NCI-H146 treated with DMSO at 0.1 percent for 48 hours (cell line): ENCODE measurements around the gene MAPK6.
"Not testable (repeated sequence)": the region's sequence is repeated elsewhere in the genome, so short reads cannot be mapped to it uniquely, and the experiment has no call there.

ENCODE experiments used
- DNase-seq: peaks from one replicate; lab custom pipeline; 2025; ENCODE audit not compliant: unreplicated experiment; lab: John Stamatoyannopoulos, UW

Gene MAPK6

DNA sequence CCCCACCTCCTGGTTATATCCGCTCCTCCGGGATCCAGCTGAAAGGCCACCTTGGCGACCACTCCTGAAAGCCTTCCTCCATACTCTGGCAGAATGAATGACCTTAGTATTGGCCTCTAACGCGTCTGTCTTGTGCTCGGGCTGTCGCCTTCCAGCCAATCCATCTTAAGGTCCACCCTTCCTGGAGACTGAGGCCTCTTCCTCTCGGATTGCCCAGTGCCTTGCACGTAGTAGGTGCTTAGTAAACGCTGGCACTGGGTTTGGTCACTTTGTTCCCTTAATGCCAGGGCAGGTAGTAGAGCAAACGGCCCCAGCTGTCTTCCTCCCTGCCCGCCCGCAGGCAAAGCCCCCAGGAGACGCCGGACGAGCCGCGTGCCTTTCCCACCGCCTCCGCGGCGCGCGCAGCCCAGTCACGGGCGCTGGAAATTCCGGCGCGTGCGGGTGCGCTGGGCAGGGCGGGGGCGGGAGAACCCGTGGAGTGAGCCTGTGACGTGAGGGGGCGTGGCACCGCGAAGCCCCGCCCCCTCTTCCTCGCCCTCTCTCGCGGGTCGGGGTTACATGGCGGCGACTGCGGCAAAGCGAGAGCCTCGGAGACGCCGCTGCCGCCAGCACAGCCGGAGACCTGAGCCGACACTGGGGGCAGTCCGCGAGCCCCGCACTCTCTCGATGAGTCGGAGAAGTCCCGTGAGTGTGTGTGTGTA is at the start of gene MAPK6:
Gene MAPK6 (plus strand): TSS at position 527 of the 701 bp plus-strand sequence. CDS start 27,242 bp downstream, outside the sequence.
- DNase-seq, result peak; percentile 48

DNA sequence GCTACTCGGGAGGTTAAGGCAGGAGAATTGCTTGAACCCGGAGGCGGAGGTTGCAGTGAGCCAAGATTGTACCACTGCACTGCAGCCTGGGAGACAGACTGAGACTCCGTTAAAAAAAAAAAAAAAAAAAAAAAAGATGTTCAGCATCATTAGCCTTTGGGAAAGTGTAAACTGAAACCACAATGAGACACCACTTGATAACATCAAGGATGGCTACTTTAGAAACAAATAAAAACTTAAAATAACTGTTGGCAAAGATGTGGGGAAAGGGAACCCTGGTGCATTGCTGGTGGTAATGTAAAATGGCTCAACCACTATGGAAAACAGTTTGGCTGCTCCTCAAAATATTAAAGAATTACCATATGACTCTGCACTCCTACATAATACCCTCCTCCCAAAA is 49.3 kb upstream of the MAPK6 start:
- DNase-seq, result no peak

DNA sequence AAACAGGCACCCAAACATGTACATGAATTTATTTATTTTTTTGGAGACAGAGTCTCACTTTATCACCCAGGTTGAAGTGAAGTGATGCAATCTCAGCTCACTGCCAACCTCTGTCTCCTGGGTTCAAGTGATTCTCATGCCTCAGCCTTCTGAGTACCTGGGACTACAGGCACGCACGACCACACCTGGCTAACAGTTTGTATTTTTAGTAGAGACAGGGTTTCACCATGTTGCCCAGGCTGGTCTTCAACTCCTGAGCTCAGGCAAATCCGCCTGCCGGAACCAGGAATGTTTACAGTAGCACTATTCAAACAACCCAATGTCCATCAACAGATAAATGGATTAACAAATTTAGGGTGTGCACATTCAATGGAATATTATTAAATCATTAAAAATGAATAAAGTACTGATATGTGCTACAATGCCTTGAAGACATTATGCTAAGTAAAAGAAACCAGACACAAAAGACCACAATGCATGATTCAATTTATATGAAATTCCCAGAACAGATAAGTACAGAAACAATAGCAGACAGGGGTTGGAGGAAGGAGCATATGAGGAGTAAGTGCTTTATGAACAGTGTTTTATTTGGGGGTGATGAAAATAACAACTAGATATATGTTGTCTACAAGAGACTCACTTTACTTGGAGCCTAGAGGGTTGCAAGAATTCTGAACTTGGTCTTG is 48.7 kb upstream of the MAPK6 start:
- DNase-seq, result no peak

DNA sequence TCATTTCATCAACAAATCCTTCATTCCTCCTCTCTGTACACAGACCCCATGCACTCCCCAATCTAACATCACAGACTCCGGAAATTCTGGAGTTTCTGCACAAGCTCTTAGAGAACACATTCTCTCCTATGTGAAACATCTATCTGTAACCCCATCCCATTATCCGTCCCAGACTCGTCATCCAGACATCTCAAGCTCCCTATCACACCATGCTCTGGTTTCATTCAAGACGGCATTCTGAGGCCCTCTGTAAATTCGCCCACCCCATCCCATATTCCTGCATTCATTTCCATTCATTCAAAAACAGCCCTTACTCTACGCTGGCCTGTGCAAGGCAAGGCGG is 48.0 kb upstream of the MAPK6 start:
- no peak for DNase-seq

DNA sequence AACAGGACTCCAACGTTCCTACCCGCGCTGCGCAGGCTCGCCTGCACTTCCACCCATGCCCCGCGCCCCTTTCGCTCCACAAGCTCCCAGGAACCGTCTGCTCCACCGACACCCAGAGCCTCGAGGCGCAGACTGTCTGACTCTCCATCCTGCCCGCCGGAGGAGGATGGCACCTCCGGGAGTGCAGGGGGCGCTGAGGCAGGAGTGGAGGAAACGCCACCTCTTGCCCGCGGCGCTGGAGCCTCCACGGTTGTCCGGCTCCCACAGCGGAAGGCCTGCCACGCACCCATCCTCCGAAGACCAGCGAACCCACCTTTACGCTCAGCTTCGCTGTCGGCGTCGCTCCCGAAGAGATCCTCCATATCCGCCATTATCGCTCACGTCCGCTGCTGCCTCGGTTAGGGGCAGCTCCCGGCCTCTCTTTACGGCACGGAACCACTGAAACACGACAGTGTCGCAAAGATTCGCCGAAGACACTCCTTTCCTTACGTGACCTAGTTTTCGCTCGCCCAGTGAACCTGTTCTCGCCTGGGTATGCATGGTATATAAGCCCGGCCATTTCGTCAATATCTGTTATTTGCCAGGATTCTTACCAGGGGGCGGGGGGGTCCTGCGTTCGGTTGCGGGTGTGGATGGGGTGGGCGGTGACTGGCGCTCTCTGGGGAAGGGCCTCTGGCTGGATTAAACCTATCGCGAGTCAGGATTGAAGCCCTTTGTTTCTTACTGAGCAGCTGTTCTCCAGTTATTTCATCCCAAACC is 47.5 kb upstream of the MAPK6 start, which contains the start of gene LEO1:
Gene LEO1 (minus strand): TSS at position 404 of the 759 bp plus-strand sequence. CDS start 33 bp downstream, at position 371.
- peak; percentile 89 for DNase-seq

DNA sequence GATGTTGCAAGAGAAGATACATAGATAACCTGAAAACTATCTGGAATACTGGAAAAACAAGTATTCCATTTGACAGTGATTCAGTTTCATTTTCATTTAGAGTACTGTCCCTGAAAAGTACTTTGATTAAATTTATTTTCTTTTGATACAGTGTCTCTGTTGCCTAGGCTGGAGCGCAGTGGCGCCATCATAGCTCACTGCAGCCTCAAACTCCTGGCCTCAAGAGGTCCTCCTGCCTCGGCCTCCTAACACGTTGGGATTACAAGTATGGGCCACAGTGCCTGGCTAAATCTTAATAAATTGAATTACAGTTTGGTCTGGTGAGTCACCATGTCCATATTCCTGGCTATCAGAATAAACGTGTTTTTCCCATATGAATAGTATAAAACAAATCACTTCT is 45.8 kb upstream of the MAPK6 start:
- no peak for DNase-seq

DNA sequence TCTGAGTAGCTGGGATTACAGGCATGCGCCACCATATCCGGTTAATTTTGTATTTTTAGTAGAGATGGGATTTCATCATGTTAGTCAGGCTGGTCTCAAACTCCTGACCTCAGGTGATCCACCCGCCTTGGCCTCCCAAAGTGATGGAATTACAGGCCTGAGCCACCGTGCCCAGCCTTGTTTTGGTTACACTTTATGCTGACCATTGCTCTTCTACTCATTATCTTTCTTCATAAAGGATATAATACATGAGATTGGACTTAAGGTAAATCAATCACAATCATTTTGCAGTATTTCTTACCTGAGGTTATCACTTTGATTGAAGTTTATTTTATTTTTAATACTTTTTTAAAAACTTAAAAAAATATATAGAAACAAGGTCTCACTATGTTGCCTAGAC is 45.2 kb upstream of the MAPK6 start:
- no peak for DNase-seq

DNA sequence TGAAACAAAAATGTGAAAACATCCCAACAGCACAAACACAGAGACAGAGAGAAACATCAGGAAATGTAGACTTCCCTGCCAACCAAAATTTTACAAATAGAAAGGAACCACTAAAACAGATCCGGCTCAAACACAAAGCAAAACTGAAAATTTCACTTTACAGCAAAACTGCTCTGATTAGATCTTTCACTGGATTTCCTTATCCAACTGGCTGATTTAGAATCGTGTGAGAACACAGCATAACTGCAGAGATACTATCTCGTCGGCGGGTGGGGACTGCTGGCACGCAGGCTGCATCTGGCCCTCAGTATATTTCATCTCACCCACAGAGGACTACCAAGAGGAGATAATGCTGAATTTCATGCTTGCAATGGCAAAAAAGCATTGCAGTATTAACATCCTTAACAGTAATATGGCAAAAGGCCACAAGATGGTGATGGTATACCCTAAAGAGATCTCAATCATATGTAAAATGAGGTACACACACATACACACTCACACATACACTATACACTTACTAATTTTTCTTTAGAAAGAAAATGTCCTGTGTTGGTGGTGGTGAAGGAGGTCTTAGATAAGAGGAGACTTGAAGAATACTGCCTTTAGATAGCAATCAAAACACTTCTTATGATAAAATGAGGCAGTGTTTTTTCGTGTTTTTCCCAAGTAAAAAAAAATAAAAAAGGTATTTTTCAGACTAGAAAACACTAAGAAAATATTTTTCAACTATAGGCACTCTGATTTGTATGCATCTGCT is 36.8 kb upstream of the MAPK6 start:
- peak; percentile 23 for DNase-seq

DNA sequence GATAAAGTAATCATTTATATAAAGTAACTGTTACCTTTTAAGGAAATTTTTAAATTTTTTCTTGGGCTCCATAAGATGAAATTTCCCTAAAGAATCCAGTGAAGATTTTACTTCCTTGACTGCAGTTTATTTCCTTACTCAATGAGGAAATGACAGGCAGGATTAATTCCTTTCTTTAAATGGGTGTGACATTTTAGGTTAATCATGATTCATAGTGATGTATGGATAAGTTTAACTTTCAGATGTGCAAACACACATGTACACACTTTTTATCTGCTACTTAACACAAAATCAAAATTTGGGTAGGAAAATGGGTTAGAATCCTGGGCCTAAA is 36.3 kb upstream of the MAPK6 start:
- no peak for DNase-seq

DNA sequence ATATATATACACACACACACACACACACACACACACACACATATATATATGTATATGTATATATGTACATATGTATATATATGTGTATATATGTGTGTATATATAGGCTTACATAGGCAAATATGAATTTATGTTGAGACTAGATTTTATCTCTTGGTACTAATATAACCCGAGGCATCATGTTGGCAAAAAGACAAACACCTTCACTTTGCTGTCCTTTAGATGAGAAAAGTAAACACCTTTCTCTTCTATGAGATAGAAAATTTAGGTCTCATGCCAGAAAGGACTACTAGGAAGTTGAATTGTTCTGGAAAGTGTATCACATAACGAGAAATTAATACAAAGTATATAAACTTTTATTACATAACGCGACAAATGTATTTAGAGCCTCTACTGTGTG is 27.9 kb upstream of the MAPK6 start:
- no peak for DNase-seq

DNA sequence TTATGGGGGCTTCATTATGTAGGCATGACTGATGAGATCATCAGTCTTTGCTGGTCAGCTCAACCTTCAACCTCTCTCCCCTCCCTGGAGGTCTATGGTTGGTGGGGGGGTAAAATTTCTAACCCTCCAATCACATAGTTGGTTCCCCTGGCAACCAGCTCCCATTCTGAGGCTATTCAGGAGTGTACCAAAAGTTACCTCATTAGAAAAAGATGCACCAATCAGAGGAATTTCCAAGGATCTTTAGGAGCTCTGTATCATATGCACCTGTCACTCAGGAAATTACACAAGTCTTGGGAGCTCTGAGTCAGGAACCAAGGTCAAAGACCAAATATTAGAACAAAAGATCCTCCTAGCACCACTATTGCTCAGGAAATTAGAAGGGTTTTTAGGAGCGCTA is 26.1 kb upstream of the MAPK6 start:
- no peak for DNase-seq

DNA sequence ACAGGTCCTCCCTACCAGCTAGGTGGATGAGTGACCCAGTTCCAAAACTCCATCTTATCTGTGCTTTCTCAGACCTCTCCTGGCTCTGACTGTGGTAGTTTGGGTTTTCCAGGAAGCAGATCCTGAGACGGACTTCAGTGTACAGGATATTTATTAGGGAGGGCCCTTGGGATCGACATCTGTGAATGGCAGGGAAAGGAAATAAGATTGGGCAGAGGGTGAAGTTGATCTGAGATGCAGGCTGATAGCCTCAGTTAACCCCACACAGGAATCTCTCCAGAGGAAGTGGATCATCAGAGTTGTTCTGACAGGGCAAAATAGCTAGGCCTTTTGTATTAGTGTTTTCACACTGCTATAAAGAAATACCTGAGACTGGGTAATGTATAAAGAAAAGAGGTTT is 16.7 kb upstream of the MAPK6 start:
- DNase-seq, result no peak

DNA sequence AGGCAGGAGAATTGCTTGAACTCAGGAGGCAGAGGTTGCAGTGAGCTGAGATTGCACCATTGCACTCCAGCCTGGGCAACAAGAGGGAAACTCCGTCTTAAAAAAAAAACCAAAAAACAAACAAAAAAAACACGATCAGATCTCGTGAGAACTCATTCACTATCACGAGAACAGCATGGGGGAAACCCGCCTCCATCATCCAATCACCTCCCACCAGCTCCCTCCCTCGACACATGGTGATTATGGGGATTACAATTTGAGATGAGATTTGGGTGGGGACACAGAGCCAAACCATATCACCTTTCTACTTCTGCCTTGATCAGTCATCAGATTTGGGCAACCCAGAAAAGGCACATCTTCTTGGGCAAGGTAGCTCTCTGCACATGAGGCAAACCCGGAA is 15.9 kb upstream of the MAPK6 start:
- not testable (repeated sequence) for DNase-seq

DNA sequence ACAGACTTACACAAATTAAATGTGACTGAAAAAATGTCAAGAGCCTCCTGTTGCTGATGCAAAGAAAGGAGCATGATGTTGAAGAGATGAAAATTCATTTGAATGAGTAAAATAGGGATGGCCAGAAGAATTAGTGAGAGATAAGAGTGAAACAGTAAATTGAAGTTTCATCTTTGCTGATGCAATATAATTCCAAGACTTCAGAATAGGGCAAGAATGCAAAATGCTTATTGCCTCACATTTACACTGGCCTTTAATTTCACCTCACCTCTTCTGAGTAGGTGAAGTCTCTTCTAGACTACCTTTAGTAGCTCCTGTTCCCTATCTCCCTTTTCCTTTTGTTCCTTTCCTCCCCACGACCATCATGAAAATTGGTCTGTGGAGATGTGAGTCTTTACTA is 15.3 kb upstream of the MAPK6 start:
- no peak for DNase-seq

DNA sequence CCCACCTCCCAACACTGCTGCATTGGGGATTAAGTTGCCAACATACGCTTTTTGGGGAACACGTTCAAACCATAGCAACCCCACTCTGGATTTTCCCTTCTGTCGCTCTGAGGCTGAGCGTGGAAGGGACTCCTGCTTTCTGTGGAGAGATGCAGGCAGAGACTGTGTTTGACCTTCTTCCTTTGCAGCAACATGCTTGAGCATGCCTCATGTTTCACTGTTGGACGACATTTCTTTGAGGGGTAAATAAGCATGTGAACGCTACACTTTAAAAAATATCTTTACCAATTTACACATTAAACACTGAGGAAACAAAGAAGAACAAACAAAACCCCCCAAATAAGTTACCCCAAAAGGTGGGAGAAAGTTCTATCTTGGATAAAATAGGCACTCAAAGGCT is 14.2 kb upstream of the MAPK6 start:
- no peak for DNase-seq

DNA sequence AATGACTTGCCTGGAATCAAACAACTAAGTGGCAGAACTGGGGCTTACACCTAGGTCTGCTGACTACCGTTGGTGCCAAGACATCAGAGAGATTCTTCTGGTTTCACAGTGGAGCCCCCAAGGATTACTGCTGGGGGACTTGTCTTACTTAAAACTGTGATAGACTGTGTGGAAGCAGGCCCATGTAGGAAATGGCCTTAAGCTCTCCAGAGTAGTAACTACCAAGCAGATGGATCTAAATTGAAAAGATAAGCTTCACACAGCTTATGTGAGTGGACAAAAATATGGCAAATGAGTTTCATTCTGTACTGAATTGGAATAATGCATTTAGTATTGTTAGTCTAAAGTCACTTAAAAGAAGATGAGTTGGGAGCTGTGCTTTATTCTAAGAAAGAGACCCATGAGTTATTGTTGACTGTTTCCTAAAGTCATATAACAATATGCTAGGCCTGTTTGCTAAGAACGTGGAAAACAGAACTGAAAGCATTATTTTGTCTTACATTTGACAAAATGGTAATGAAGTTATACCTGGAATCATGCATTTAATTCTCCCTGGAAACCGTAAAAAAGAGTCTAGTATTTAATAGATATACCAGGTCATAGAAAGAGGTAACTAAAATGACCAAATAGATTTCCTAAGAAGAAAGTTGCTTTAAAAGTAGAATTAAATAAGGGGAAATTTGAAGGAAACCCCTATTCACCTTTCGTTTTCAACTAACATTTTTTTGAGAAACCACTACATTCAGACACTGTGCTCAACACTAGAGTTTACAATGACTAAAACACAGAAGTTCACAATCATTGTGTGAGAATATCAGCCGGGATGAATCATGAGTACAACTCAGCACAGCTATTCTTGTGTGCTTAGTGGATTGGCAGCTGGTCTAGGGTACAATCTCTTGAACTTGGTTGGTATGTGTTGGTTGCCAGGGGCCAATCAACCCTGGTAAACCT is 13.0 kb upstream of the MAPK6 start:
- DNase-seq, result no peak

DNA sequence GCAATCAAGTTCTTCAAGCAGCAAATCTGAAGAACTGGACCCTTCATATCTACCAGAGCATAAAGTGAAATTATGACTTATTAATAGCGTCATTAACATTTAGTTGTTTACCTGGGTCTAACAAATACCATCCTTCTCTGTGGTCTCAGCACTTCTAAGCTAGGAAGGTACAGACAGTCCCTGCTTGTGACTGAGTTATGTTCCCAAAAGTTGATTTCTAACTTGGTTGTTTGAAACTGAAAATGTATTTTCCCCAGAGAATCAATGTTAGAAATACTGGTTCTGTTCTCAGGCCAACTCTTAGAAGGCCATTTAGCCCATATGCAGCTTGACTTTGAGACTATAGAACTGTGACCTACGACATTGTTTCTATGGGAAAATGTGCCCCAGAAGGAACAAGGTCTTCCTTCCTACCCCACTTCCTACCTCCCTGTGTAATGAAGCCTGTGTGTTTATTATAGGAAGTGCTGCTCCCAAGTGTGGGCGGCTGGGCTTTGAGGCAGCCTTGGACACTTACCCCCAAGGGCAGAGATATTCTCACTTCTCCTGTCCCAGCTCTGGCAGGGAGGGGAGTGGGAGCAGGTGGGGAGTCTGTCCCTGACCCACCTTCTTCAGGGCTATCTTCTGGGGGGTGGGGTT is 12.2 kb upstream of the MAPK6 start:
- DNase-seq, result no peak

DNA sequence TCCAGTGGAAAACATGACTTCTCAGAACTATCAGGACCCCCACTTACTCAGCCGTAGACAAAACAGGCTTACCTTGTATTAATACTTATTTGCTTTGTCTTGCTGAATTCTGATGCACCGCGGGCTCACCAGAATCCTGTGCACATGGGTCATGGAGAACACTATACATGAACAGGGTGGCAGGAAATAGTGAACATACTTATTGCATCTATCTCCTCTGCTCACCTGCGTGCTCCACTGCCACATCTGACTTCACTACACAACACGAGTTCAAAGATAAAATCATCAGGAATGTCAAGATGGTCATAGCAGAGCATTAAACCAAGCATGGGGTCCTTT is 10.7 kb upstream of the MAPK6 start:
- DNase-seq, result no peak

DNA sequence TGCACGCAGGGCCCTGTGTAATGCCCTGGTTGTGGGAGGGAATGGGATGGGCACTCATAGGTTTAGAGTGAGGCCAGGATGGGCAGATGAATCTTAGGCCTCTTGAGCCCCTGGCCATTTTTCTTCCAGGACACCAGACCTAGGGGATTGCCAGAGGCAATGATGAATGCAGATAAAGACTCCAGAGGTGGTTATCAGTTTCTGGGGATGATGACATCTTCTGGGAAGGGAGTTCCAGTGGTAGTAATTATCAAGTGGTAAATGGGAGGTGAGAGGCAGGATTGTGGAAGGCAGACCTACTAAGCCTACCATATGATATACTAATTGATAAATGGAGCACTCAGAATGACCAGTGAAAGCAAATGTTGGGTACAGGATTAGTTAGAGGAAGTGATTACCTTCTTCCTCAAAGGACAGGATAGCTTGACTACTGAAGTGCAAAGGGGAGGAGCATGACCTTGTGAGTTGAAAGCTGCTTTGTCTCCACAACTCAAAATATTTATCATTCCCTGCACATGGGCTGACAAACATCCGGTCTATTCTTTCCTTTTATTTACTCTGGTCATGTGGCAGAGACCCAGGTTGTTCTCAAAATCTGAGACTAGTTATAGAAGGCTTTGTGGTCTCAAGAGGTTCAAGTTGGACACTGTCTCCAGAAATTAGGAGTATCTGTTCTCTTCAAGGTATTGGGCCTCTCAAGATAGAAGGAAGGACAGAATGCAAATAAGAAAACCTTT is 10.2 kb upstream of the MAPK6 start:
- peak; percentile 53 for DNase-seq
